ENCODE measurements around the gene ZBTB7C. TPM values are rescaled to one million over a fixed set of nuclear protein-coding genes. Genes with fewer than 3 reads are reported as not detected.

Gene ZBTB7C
- total RNA-seq, 1 donor from 2014 or later: 7.4 TPM

DNA sequence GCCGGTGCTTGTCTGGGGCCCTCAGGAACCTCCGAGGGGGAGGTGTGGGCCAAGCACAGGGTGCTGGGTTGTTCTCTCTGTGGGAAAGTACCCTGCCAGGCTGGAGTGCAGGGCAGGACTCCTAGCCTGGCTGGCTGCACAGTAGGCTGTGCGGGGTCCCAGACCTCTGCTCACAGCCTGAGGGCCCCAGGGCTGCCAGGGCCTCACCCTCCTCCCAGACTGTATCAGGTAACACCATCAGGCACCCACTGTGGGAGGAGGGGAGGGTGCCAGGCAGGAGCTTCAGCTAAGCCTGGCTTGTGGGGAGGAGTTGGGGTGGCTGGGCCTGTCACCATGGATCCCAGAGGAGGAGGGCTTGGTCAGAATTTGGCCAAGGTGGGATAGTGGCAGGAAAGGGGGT is 266.8 kb downstream of the ZBTB7C start:
- Mint-ChIP-seq H3K9me3 (no peaks in the 10 kb centered on the region), H3K27me3 (ENCODE audit: low read depth) (peaks cover 33% of the 10 kb centered on the region), H3K27ac (no peak overlapping the region), H3K4me3 (no peak overlapping the region), H3K4me1 (peaks cover 36% of the 10 kb centered on the region), H3K36me3 (no peaks in the 10 kb centered on the region)
- TF ChIP-seq, protein P1, sequence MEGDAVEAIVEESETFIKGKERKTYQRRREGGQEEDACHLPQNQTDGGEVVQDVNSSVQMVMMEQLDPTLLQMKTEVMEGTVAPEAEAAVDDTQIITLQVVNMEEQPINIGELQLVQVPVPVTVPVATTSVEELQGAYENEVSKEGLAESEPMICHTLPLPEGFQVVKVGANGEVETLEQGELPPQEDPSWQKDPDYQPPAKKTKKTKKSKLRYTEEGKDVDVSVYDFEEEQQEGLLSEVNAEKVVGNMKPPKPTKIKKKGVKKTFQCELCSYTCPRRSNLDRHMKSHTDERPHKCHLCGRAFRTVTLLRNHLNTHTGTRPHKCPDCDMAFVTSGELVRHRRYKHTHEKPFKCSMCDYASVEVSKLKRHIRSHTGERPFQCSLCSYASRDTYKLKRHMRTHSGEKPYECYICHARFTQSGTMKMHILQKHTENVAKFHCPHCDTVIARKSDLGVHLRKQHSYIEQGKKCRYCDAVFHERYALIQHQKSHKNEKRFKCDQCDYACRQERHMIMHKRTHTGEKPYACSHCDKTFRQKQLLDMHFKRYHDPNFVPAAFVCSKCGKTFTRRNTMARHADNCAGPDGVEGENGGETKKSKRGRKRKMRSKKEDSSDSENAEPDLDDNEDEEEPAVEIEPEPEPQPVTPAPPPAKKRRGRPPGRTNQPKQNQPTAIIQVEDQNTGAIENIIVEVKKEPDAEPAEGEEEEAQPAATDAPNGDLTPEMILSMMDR (IDR thresholded peaks at IDR 0.05; ENCODE audit: unreplicated experiment): no peak
- DNase-seq (ENCODE audit: low spot score in 2 of 2, unreplicated experiment in 2 of 2): no peak

- TF ChIP-seq, protein P1 (IDR thresholded peaks at IDR 0.05; ENCODE audit: unreplicated experiment): no peak
- no peaks in the 10 kb centered on the region for H3K9me3 Mint-ChIP-seq
- no peak for DNase-seq (ENCODE audit: low spot score in 2 of 2, unreplicated experiment in 2 of 2)
- H3K4me1 Mint-ChIP-seq: peaks cover 40% of the 10 kb centered on the region
- peaks cover 45% of the 10 kb centered on the region for H3K27me3 Mint-ChIP-seq (ENCODE audit: low read depth)
- no peak overlapping the region for H3K4me3 Mint-ChIP-seq
- no peak overlapping the region for H3K27ac Mint-ChIP-seq
- no peaks in the 10 kb centered on the region for H3K36me3 Mint-ChIP-seq
Observed at GRCh38 chr18:48140731-48141130, 268.5 kb downstream of the ZBTB7C start.

- TF ChIP-seq, protein P1 (IDR thresholded peaks at IDR 0.05; ENCODE audit: unreplicated experiment): no peak
- no peak overlapping the region for H3K4me3 Mint-ChIP-seq
- no peak overlapping the region for H3K27ac Mint-ChIP-seq
- no peaks in the 10 kb centered on the region for H3K36me3 Mint-ChIP-seq
- peaks cover 55% of the 10 kb centered on the region for H3K27me3 Mint-ChIP-seq (ENCODE audit: low read depth)
- H3K4me1 Mint-ChIP-seq: peaks cover 47% of the 10 kb centered on the region
- no peaks in the 10 kb centered on the region for H3K9me3 Mint-ChIP-seq
- no peak for DNase-seq (ENCODE audit: low spot score in 2 of 2, unreplicated experiment in 2 of 2)
Observed at GRCh38 chr18:48139431-48140347, 269.5 kb downstream of the ZBTB7C start.

DNA sequence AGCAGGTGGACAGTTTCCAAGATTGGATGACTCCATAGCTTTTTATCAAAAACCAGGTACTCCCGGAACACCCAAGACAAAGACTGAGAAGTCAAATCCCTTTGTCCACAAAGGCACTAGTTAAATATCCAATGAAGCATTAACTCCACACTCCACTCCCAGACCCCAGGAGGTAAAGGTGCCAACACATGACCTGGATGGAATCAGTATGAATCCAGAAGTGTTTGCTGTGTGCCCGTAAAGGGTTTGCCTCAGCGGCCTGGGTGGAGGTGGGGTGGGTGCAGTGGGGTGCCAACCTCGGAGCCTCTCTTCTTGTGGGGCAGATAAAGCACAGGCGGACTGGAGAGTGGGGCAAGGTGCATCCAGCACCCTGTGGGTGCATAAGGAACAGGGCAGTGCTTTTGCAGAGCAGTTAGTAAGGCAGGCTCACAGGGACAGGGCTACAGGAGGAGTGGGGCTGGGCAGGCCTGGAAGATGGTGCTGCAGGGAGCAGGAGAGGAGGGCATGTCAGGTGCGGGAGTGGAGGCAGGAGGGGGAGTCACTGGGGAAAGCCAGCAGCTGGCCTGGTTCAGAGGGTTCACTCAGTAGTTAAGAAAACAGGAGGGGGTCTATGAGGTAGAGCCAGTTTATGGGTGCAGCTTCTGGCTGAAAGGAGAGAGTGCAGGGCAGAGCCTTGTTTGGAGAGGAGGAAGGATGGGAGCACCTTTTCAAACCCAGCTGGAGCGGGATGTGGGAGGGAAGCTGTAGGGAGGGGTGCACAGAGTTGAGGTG is 270.3 kb downstream of the ZBTB7C start:
- Mint-ChIP-seq H3K4me3 (no peak overlapping the region), H3K9me3 (no peaks in the 10 kb centered on the region), H3K27me3 (ENCODE audit: low read depth) (peaks cover 62% of the 10 kb centered on the region), H3K36me3 (no peaks in the 10 kb centered on the region), H3K27ac (no peak overlapping the region), H3K4me1 (peaks cover 56% of the 10 kb centered on the region)
- TF ChIP-seq, protein P1 (IDR thresholded peaks at IDR 0.05; ENCODE audit: unreplicated experiment): no peak
- no peak for DNase-seq (ENCODE audit: low spot score in 2 of 2, unreplicated experiment in 2 of 2)

DNA sequence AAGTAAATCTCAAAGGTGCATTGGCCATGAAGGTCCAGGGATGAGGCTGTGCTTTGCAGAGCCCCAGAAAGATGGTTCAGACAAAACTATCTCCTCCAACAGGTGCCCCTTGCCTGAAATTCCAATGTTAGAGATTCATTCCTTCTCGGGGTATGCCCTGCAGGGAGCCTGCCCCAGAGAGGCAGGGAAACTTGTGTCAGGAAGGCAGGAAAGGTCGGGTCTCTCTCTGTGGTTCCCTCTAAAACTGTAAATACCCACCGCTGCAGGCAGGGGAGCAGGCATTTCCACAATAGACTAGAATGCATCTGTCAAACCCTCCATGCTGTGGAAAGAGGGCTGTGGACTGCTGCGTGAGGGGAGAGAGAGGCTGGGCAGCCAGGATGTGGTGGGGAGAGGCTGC is 271.0 kb downstream of the ZBTB7C start:
- Mint-ChIP-seq H3K4me3 (peak overlapping the region; percentile 69), H3K9me3 (no peaks in the 10 kb centered on the region), H3K27me3 (ENCODE audit: low read depth) (peaks cover 62% of the 10 kb centered on the region), H3K36me3 (no peaks in the 10 kb centered on the region), H3K4me1 (peaks cover 56% of the 10 kb centered on the region), H3K27ac (no peak overlapping the region)
- no peak for DNase-seq (ENCODE audit: low spot score in 2 of 2, unreplicated experiment in 2 of 2)
- TF ChIP-seq, protein P1 (IDR thresholded peaks at IDR 0.05; ENCODE audit: unreplicated experiment): no peak

All from mesothelial cell of epicardium (in vitro differentiated cells).